OCI-LY7 (cell line): Measurements from ENCODE around the gene LRRC10B. TPM values are rescaled to one million over a fixed set of nuclear protein-coding genes. Genes with fewer than 3 reads are reported as not detected.

Source experiments
- BruUV-seq: library from RNA; stranded (reverse); fragments of 400-500 nt; replicated peaks from 2 replicates; lab custom pipeline; 2021; lab: Mats Ljungman, UMichigan
- CTCF ChIA-PET: fragments of 300-600 bp; sonication (Branson Sonifier 250); formaldehyde crosslinking; loops from one replicate; lab custom pipeline; 2022; ENCODE audit warnings: antibody characterized with exemption; ENCODE audit not compliant: unreplicated experiment; lab: Charles Lee
- POLR2A ChIA-PET: fragments of 300-600 bp; sonication (Branson Sonifier 250); formaldehyde crosslinking; loops from one replicate; lab custom pipeline; 2022; ENCODE audit warnings: antibody characterized with exemption; lab: Charles Lee
- DNase-seq: peaks from one replicate; pipeline ENCODE4 v3.0.0-alpha.2; 2015; ENCODE audit warnings: low spot score
- H2AFZ ChIP-seq: fragments of 200-600 bp; sonication (generic), shearing (Covaris generic); 2 replicates; pipeline ENCODE4 v1.6.1; 2014; ENCODE audit warnings: mild to moderate bottlenecking, antibody characterized with exemption, low read length, moderate library complexity
- H3K27ac ChIP-seq: fragments of 200-600 bp; sonication (generic); 2 replicates; pipeline ENCODE4 v1.5.1; 2014; ENCODE audit warnings: mixed run types, low read depth, mild to moderate bottlenecking, moderate library complexity, low read length, inconsistent platforms; ENCODE audit not compliant: poor library complexity, severe bottlenecking
- H3K36me3 ChIP-seq: fragments of 200-600 bp; sonication (generic); 2 replicates; pipeline ENCODE4 v1.6.1; 2014; ENCODE audit warnings: mild to moderate bottlenecking, antibody characterized with exemption, low read length, moderate library complexity, mixed read lengths; ENCODE audit not compliant: insufficient read depth
- H3K4me1 ChIP-seq: fragments of 200-600 bp; sonication (generic); 2 replicates; pipeline ENCODE4 v1.5.1; 2014; ENCODE audit warnings: mild to moderate bottlenecking, low read length; ENCODE audit not compliant: insufficient read depth, poor library complexity, severe bottlenecking
- H3K4me2 ChIP-seq: fragments of 200-600 bp; sonication (generic); 2 replicates; pipeline ENCODE4 v1.6.1; 2014; ENCODE audit warnings: mild to moderate bottlenecking, low read length
- H3K4me3 ChIP-seq: fragments of 200-600 bp; sonication (generic); 2 replicates; pipeline ENCODE4 v1.5.1; 2014; ENCODE audit warnings: mild to moderate bottlenecking, low read depth, low read length; ENCODE audit not compliant: poor library complexity, severe bottlenecking
- H3K79me2 ChIP-seq: fragments of 200-600 bp; sonication (generic); 2 replicates; pipeline ENCODE4 v1.6.1; 2016; ENCODE audit warnings: low read depth, mild to moderate bottlenecking, low read length, moderate library complexity, mixed read lengths; ENCODE audit not compliant: insufficient read depth
- H3K9me2 ChIP-seq: fragments of 200-600 bp; sonication (generic); 2 replicates; pipeline ENCODE4 v1.6.1; 2016; ENCODE audit warnings: mild to moderate bottlenecking, low read length, mixed read lengths; ENCODE audit not compliant: insufficient read depth
- H3K9me3 ChIP-seq: fragments of 200-600 bp; sonication (generic); 2 replicates; pipeline ENCODE4 v1.6.1; 2014; ENCODE audit warnings: mild to moderate bottlenecking, mixed run types, low read length, mixed read lengths
- H4K20me1 ChIP-seq: fragments of 200-600 bp; sonication (generic); 2 replicates; pipeline ENCODE4 v1.6.1; 2014; ENCODE audit warnings: mild to moderate bottlenecking, antibody characterized with exemption, low read length, moderate library complexity, mixed read lengths; ENCODE audit not compliant: insufficient read depth
- CTCF ChIP-seq: fragments of 200-600 bp; sonication (generic); conservative IDR thresholded peaks from 2 replicates; pipeline ENCODE4 v1.5.1; 2014; ENCODE audit warnings: mild to moderate bottlenecking, antibody characterized with exemption, low read length, moderate library complexity, mixed read lengths
- EZH2phosphoT487 ChIP-seq: fragments of 200-600 bp; sonication (generic); IDR thresholded peaks from 2 replicates; pipeline ENCODE4 v1.6.1; 2018; ENCODE audit warnings: low read depth, borderline replicate concordance, mild to moderate bottlenecking, mixed run types, antibody characterized with exemption, low read length, moderate library complexity, mixed read lengths
- intact Hi-C: fragments of 100-400 bp; cut with micrococcal nuclease; formaldehyde crosslinking; loops from one replicate; pipeline ENCODE4 v1.10.0; 2022; ENCODE audit not compliant: unreplicated experiment
- total RNA-seq, 2 experiments: library from RNA; depleted of rRNA in 1 of 2; stranded (reverse); fragments of >200 nt in 1 of 2; shearing (Covaris generic) in 1 of 2; gene quantifications; 2 replicates each; pipeline ENCODE4 v1.2.3, GENCODE V29; 2014 to 2022

Gene LRRC10B
- total RNA-seq, 2 experiments from 2014 or later, result not detected

- no peak for DNase-seq
- Histone ChIP-seq H3K36me3 (no peaks in the 10 kb centered on the region), H3K9me3 (no peaks in the 10 kb centered on the region), H4K20me1 (no peaks in the 10 kb centered on the region), H3K4me1 (no peaks in the 10 kb centered on the region), H3K4me2 (no peak overlapping the region), H2AFZ (no peak overlapping the region), H3K9me2 (no peaks in the 10 kb centered on the region), H3K27ac (no peak overlapping the region), H3K79me2 (no peaks in the 10 kb centered on the region), H3K4me3 (no peak overlapping the region)
- no peak for TF ChIP-seq CTCF
- TF ChIP-seq EZH2phosphoT487, result no peak
- BruUV-seq, result no TSS peak
- CTCF ChIA-PET, result interaction anchor here (0.6 kb wide), 1 partner anchor 51 kb away, joined by 5 read pairs; no protein-coding TSS in a partner anchor
- intact Hi-C loops, result no loop called here
- POLR2A ChIA-PET, result no interaction called here
These were observed 4.7 kb downstream of the LRRC10B start for GRCh38 chr11:61513143-61513765.

- Histone ChIP-seq H3K79me2 (no peaks in the 10 kb centered on the region), H2AFZ (no peak overlapping the region), H3K9me2 (no peaks in the 10 kb centered on the region), H3K4me2 (no peak overlapping the region), H4K20me1 (no peaks in the 10 kb centered on the region), H3K36me3 (no peaks in the 10 kb centered on the region), H3K27ac (no peak overlapping the region), H3K9me3 (no peaks in the 10 kb centered on the region), H3K4me3 (no peak overlapping the region), H3K4me1 (no peaks in the 10 kb centered on the region)
- POLR2A ChIA-PET, result no interaction called here
- no TSS peak for BruUV-seq
- intact Hi-C loops, result no loop called here
- TF ChIP-seq EZH2phosphoT487, result no peak
- no peak for TF ChIP-seq CTCF
- DNase-seq, result no peak
- CTCF ChIA-PET, result interaction anchor here (0.5 kb wide), 1 partner anchor 11 kb away, joined by 3 read pairs; no protein-coding TSS in a partner anchor
These were observed 5.7 kb downstream of the LRRC10B start for GRCh38 chr11:61514050-61514917.
